Measurements from ENCODE around the gene YY2.

Gene YY2

GRCh38 chrX:21821875-21822274 lies 33.9 kb upstream of the YY2 start:
- H3K9me3 ChIP-seq: no peaks in the 10 kb centered on the region
- no peaks in the 10 kb centered on the region for H3K4me1 ChIP-seq
- H3K27me3 ChIP-seq: no peaks in the 10 kb centered on the region
- no peak overlapping the region for H3K4me3 ChIP-seq (ENCODE audit: low read depth, low read length)
- H3K36me3 ChIP-seq: no peaks in the 10 kb centered on the region
- no peak for DNase-seq
- no peak for TF ChIP-seq CTCF (IDR thresholded peaks at IDR 0.05; ENCODE audit: low read depth, low read length)

- H3K27me3 ChIP-seq: no peaks in the 10 kb centered on the region
- no peaks in the 10 kb centered on the region for H3K9me3 ChIP-seq
- no peaks in the 10 kb centered on the region for H3K4me1 ChIP-seq
- no peak overlapping the region for H3K4me3 ChIP-seq (ENCODE audit: low read depth, low read length)
- no peak for DNase-seq
- no peak for TF ChIP-seq CTCF (IDR thresholded peaks at IDR 0.05; ENCODE audit: low read depth, low read length)
- no peaks in the 10 kb centered on the region for H3K36me3 ChIP-seq
These were observed 24.3 kb upstream of the YY2 start for GRCh38 chrX:21831496-21831895.

DNA sequence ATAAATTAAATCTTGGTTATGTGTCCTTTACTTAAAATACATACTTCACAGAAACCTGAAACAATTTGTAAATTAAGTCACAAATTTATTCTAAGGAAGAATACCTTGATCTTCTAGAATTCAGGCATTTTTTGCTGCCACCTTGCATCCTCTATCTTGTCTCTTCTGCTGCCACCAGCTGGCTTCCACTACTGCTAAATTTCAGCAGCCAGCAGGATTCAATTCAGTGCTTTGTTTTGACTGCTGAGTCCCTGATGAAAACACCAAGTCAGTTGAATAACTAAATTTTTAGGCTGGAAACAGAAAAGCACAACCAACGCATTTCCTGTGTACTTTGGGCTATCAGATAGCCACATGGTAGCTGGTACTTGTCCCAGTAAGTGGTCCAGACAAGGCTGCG lies 18.7 kb upstream of the YY2 start:
- no peak for TF ChIP-seq CTCF (IDR thresholded peaks at IDR 0.05; ENCODE audit: low read depth, low read length)
- Histone ChIP-seq H3K36me3 (no peaks in the 10 kb centered on the region), H3K4me3 (ENCODE audit: low read depth, low read length) (no peak overlapping the region), H3K4me1 (no peaks in the 10 kb centered on the region), H3K9me3 (no peaks in the 10 kb centered on the region), H3K27me3 (no peaks in the 10 kb centered on the region)
- no peak for DNase-seq

DNA sequence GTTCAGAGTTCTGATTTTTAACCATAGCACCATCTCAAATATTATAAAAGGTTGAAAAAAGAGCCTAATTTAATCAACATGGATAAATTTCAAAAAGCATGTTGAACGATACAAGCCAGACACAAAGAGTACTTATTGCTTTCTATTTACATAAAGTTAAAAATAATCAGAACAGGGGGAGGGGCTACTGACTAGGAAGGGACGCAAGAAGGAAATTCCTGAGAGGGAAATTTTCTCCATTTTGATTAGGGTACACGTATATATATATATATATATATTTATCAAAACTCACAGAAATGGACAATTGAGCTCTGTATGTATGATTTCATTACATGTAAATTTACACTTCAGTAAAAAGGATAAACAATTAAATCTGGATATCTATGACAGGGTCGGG lies 16.9 kb upstream of the YY2 start:
- DNase-seq: no peak
- H3K4me3 ChIP-seq (ENCODE audit: low read depth, low read length): peak overlapping the region; percentile 82
- H3K27me3 ChIP-seq: no peaks in the 10 kb centered on the region
- no peaks in the 10 kb centered on the region for H3K4me1 ChIP-seq
- H3K9me3 ChIP-seq: no peaks in the 10 kb centered on the region
- no peaks in the 10 kb centered on the region for H3K36me3 ChIP-seq
- no peak for TF ChIP-seq CTCF (IDR thresholded peaks at IDR 0.05; ENCODE audit: low read depth, low read length)

DNA sequence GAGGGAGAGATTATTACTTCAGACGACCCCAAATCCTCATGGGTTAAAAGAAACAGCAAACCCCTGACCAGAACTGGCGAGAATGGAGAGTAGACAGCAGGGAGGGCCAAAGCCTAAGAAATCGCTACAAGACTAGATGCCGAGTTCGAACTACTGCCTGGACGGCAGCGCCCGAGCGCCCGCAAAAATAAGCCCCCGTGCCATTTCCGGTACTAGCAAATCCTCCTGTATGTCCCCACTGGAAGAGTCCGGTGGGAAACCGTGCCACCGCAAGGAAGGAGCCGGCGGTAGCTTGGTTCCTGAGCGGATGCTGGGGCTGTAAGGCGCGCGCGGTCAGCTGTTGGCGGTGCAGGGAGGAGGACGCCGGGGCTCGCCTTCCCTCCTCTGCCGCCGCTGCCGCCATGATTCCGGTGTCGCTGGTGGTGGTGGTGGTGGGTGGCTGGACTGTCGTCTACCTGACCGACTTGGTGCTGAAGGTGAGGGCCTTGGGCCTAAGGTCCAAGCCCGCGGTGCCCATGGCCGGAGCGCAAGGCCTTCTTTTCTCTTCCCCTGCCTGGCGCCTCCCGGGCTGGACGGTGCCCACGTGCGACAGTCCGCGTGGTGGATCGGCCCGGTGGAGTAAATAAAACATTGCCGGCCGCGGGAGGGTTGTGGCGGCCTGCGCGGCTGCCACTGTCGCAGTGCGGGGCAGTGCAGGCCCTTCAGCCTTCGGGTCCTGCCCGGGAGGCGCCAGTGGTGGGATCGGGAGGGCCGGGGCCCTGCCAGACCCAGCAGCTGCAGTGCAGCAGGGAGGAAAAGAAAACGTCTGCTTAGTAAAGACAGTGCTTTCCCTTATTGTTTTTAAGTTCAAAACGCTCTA lies 16.2 kb upstream of the YY2 start, which contains the start of gene MBTPS2:
TSS of gene MBTPS2 (plus strand) at position 284 of the 859 bp plus-strand sequence. CDS start at position 402, 118 bp downstream.
- H3K9me3 ChIP-seq: no peaks in the 10 kb centered on the region
- peak; percentile 82 for DNase-seq
- peak; percentile 36 for TF ChIP-seq CTCF (IDR thresholded peaks at IDR 0.05; ENCODE audit: low read depth, low read length)
- H3K36me3 ChIP-seq: no peaks in the 10 kb centered on the region
- H3K4me3 ChIP-seq (ENCODE audit: low read depth, low read length): peak within 1 kb of the TSS; percentile 82
- no peaks in the 10 kb centered on the region for H3K27me3 ChIP-seq
- no peaks in the 10 kb centered on the region for H3K4me1 ChIP-seq

- Histone ChIP-seq H3K4me3 (ENCODE audit: low read depth, low read length) (peak overlapping the region; percentile 82), H3K27me3 (no peaks in the 10 kb centered on the region), H3K4me1 (no peaks in the 10 kb centered on the region), H3K36me3 (no peaks in the 10 kb centered on the region), H3K9me3 (no peaks in the 10 kb centered on the region)
- no peak for DNase-seq
- no peak for TF ChIP-seq CTCF (IDR thresholded peaks at IDR 0.05; ENCODE audit: low read depth, low read length)
These were observed 15.6 kb upstream of the YY2 start for GRCh38 chrX:21840193-21840545.

Measured in BE2C (cell line).